CD4-positive, alpha-beta T cell treated with Interleukin-17A for 1 hour (primary cell): ENCODE results near the gene MRPL9.

Source experiments
- DNase-seq: peaks from one replicate; pipeline ENCODE4 v3.0.0-alpha.2; 2020

Gene MRPL9

GRCh38 chr1:151729157-151729965 lies 33.9 kb downstream of the MRPL9 start:
- DNase-seq, result no peak

GRCh38 chr1:151728151-151729054 lies 34.9 kb downstream of the MRPL9 start:
- no peak for DNase-seq

- DNase-seq, result no peak
Observed at GRCh38 chr1:151723726-151724370, 39.4 kb downstream of the MRPL9 start.

- no peak for DNase-seq
Observed at GRCh38 chr1:151721788-151722510, 41.3 kb downstream of the MRPL9 start.

- DNase-seq, result peak; percentile 54
Observed at GRCh38 chr1:151720974-151721787, 42.1 kb downstream of the MRPL9 start, which contains the start of gene RIIAD1. Gene RIIAD1, plus strand, starts transcription at chr1:151721522. Its CDS starts 15 bp downstream, at chr1:151721537.

GRCh38 chr1:151720554-151720953 lies 42.7 kb downstream of the MRPL9 start:
- peak; percentile 7 for DNase-seq

- DNase-seq, result no peak
Observed at GRCh38 chr1:151720125-151720524, 43.2 kb downstream of the MRPL9 start.

- DNase-seq, result no peak
Observed at GRCh38 chr1:151718666-151719065, 44.6 kb downstream of the MRPL9 start.

GRCh38 chr1:151718011-151718431 lies 45.3 kb downstream of the MRPL9 start:
- DNase-seq, result no peak

- peak; percentile 26 for DNase-seq
Observed at GRCh38 chr1:151716771-151717631, 46.3 kb downstream of the MRPL9 start, which contains the start of gene CELF3. Gene CELF3, minus strand, starts transcription at chr1:151716803. Its CDS starts 783 bp downstream, at chr1:151716020.

GRCh38 chr1:151716405-151716762 lies 46.9 kb downstream of the MRPL9 start:
- no peak for DNase-seq

GRCh38 chr1:151715726-151716404 lies 47.4 kb downstream of the MRPL9 start:
- no peak for DNase-seq

- DNase-seq, result no peak
Observed at GRCh38 chr1:151714820-151715725, 48.2 kb downstream of the MRPL9 start.

- no peak for DNase-seq
Observed at GRCh38 chr1:151713874-151714273, 49.4 kb downstream of the MRPL9 start.

- no peak for DNase-seq
Observed at GRCh38 chr1:151713044-151713443, 50.3 kb downstream of the MRPL9 start.

- no peak for DNase-seq
Observed at GRCh38 chr1:151711951-151712350, 51.3 kb downstream of the MRPL9 start.

GRCh38 chr1:151711044-151711800 lies 52.1 kb downstream of the MRPL9 start:
- DNase-seq, result no peak
